ENCODE data around the gene KCNAB2.

GRCh38 chr1:6071219-6071618, 25.5 kb downstream of the KCNAB2 start:
- TF ChIP-seq POLR2A (IDR thresholded peaks at IDR 0.05; ENCODE audit: low read depth, low read length) (no peak), POLR2AphosphoS5 (IDR thresholded peaks at IDR 0.05; ENCODE audit: low read depth, low read length) (no peak), TAF1 (IDR thresholded peaks at IDR 0.05; ENCODE audit: borderline replicate concordance, low read depth, low read length) (no peak)

Measured in GM12892 (cell line).